Activated CD8-positive, alpha-beta memory T cell treated with anti-CD3 and anti-CD28 coated beads, Interleukin-2, amount 50 U/mL, for 48 hours (primary cell): Measurements from ENCODE around the gene NKD1.

Experiments
- DNase-seq: peaks from one replicate; pipeline ENCODE4 v3.0.0-alpha.2; 2020

Gene NKD1

DNA sequence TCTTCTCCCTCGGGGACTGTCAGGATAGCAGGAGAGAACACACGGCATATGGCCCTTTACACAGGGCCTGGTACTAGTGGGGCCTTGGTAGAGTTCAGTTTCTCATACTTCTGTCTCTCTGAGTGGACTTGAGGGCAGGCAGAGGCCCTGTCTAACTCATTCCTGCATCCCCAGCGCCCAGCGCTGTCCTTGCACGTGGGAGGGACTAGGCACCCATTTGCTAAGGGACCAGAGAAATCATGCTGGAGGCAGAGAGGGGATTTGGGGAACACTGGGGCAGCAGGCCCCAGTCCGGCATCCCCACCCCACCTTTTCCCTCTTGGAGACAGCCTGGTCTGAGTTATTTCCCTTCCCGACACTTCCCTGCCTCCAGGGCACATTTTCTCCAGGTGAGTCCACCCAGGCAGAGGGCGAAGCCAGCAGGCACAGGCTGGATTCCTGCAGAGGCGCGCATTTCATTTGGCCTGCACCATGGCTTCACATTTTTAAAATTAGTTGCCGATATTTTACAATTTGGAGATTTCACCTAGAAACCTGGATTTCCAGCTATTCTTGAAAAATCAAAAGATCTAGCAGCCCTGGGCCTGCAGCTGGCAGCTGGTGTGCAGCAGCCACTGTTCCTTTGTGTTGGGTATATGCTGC lies 9.7 kb upstream of the NKD1 start:
- DNase-seq = no peak

DNA sequence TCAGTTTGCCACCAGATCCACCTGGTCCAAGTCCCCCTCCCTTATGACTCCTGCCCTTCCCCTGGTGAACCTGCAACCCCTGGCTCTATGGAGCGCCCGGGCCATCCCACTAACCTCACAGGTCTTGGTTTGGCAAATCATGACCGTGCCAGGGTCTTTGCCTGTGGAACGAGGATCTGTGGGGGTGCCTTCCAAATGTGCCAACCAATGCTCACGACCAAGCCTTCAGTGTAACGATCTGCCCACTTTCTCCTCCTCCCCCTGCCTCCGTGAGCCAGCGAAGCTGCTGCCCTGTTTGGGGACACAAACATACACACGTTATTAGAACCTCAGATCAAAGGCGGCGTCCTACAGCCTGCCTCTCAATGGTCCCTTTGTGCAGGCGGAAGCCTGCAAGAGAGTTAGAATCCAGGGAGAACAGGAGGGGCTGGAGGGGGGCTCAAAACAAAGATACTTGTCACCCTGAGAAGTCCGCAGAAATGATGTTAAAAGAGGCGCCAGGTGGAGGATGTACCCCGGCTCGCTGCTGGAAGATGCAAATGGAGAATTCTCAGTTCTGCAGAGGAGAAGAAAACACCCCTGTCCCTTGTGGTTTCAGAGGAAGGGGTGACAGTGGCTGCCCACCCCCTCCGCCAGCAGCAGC lies 9.0 kb upstream of the NKD1 start:
- no peak for DNase-seq

DNA sequence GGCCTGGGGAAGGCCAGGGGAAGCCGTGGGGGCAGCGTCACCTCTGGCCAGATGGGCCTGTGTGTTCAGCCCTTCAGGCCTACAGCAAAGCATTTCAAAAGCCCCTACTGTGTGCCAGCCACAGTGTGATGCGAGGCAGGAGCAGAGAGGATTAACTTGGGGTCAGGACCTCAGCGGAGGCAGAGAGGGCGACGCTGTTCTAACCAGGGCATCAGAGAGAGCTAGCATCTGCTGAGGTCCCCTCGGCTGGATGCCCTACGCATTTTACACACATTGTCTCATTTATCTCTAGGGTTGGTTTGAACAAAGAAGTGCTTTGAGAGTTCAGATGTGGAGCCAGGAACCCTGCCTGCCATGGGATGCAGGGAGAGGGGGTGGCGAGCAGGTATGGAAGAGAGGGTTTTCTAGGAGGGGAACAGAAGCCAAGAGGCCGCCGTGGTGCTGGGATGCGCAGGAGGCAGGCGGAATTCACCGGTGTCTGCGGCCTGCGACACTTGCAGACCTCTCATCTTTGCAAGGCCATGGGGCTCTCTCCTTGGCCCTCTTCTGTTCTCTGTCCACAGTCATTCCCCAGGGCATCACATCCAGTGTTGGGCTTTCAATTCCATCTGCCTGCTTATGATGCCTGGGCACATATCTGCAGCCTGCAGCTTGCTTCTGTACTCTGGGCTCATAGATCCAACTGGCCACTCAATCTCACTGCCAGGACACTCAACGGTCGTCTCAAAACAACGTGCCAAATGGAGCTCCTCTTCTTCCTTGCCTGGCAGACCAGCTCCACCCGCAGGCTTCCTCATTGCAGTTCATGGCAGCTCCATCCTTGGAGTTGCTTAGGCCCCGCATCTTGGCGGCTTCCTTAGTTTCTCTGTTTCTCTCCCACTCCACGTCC lies 8.1 kb upstream of the NKD1 start:
- DNase-seq = no peak

DNA sequence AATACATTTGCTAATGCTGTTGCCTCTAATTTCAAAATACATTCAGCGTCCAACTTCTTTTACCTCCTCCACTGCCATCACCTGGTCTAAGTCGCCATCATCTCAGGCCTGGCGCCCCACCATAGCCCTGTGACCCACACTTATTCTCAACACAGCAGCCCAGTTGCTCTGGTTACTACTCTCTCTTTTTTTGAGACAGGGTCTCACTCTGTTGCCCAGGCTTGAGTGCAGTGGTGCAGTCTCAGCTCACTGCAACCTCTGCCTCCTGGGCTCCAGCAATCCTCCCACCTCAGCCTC lies 7.5 kb upstream of the NKD1 start:
- no peak for DNase-seq

DNA sequence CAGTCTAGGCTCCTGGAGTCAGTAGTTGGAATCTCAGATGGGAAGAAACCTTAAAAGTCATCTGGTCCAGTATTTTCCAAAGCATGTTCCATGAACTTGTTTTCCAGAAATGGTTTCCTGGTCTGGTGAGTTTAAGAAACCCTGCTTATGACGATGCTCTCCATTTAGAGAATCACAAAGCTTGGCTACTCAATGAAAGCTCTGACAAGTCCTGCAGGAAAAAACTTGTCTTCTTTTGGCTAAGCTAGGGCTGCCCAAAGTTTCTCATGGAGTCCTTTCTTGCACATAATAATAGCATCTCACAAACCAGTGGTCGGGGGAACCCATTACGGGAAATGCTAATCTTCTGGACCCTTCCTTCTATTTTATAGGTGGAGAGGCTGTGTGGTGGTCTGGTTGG lies 5.5 kb upstream of the NKD1 start:
- no peak for DNase-seq

DNA sequence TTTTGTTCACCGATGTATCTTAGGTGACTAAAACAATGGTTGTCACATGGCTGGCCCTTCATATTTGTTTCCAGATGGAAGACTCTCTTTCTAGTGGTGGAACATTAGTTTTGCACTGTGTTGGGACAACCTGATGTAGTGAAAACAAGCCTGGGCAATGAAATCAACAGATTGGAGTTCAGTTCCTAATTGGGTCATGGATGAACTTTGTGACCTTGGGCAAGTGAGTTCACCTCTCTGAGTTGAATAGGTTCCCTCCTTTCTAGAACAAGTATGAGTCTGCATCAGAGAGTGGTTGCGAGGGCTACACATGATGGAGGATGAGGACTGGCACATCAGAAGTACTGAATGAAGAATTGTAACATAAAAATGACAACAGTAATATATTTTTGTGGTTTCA lies 2.1 kb upstream of the NKD1 start:
- DNase-seq = no peak

DNA sequence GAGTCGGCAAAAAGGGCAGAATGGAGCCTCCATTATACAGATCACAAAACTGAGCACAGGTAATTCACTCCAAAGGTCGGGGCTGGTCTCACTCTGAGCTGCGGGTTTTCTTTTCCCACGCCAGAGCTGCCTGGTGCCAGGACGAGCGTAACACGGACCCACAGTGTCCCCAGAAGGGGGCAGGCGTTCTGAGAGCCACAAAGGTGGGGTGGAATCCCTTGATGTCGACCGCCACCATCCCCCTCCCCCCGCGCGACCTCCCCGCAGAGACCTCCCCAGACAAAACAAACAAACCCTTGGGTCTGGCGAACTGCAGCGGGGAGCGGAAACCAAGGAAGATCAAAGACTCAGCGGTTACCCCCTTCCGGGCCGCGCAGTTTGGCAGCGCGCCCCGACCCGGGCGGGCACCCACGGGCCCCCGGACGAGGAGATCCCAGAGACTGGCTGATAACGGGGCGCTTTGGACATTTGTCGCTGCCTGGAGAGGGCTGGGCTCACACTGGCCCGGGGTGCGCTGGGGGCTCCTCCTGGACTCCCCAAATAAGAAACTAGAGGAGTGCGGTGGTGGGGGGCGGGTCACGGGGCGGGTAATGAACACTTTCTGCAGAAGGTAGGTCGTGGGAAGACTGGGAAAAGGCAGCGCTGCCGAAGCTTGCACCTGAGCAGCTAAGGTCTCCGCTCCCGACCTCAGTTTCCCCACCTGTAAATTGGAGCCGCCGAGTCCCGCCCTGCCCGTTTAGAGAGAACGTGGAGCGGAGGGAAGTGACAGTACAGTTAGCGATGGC lies 664 bp upstream of the NKD1 start:
- DNase-seq = peak; percentile 77

DNA sequence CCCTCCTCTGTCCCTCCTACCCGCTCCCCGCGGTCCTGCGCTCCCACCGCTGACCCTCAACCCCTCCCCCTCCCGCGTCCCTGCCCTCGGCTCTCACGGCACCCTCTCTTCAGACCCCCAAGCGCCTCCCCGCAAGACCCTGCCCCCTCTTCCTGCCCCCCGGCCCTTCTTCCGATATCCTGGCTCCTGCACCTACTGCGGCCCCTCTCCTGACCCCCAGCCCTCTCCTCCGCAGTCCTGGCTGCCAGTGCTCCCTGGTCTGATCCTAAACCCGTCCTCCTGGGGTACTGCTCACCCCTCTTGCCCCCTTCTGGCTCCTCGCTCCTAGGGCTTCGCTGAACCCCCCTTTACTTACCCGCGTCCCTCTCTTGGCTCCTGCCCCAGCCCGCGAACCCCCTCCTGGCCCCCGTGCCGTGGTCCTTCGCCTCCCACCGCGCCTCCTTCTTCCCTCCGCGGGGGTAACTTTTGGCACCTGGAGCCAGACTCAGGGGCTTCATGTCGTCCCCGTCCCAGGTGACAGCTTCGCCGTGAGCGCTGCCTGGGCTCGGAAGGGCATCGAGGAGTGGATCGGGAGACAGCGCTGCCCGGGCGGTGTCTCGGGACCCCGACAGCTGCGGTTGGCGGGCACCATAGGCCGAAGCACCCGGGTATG lies 839 bp downstream of the NKD1 start:
- no peak for DNase-seq

DNA sequence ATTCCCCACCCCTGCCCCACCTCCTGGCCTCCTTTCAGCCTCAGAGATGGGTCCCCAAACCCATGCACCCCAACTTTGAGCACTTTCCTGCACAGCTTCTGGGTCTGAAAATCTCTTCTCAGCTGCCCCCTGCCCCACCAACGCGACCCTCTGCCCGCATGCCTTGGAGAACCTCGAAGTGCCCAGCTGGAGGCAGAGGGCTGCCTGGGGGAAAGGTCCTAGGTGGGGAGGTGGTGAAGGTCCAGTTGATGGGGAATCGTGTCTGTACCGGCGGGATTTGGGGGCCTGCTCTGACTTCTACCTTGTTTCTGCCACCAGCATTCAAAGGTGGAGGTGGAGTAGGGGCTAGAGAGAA lies 1.3 kb downstream of the NKD1 start:
- no peak for DNase-seq

DNA sequence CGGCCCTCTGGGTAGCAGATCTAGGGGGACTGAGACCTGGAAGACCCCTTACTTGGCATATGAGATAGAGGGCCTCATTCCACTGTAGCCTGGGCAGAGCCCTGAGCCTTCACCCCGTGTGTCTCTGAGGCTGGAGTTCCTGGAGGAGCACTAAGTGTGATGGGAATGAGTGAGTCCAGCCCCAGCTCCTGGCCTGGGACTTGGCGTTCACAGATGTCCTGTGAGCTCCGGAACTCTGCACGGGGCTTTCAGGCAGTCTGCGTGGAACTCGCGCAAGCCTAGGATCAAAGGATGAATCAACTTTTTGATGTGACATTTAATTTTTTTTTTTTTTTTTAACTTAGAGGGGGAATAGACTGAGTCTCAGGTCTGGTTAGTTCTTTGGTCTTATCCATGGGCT lies 1.8 kb downstream of the NKD1 start:
- no peak for DNase-seq

DNA sequence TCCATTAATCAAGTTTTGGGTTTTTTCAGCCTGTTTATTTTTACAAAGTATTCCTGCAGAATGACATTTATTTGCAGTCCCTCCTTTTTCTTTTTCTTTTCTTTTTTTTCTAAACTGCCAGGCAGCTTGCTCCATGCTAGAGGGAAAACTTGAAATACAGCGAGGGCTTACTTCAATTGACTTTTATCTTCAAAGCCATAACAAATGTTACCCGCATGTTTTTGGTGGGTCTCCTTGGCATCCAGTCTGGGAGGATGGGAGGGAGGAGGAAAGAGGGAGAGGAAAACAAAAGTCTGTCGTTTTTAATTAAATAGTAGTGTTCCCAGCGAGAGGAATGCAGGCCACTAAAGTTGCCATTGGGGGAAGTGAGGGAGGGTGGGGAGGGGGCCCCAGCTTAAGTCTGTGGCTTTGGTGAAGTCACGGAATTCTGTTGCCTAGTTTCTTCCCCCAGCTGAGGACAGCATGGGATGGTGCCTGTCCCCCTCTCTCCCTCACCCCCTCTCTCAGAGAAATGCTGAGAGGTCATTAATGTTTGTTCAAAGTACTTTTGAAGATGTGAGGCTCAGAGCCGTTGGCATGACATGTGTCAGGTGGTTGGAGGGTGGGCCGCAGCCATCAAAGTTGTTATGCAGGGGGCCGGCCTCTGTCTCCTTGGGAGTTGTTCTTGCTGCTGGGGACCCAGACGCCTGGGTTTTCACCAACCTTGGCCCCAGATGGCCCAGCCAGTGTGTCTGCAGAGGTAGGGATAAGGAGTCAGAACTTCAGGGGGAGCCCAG lies 2.9 kb downstream of the NKD1 start:
- no peak for DNase-seq

DNA sequence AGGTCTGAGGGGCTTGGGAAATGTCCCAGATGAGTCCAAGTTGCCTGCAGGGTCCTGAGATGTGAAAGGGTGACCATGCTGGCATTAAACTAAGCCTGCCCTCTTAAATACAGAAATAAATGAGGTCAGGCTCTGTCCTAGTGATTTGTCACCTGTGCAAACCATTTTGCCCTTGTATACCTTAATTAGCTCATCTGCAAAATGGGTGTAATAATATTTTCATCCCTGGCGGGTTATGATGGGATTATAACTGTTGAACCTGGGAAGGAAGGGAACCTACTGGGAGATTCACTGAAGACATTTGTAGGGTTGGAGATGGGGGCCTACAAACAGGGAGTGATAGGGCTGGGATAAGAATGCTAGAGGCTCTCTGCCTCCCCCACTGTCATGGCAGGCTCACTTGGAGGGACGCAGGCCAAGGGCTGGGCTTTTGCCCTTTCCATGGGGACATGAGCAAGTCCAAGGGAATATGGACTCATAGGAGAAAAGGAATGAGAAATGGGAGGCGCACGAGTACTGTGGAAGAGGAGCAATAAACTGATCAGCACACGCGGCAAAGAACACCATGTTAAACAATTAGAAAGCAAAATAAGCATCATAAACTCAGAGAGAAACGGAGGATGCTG lies 4.4 kb downstream of the NKD1 start:
- DNase-seq = no peak

DNA sequence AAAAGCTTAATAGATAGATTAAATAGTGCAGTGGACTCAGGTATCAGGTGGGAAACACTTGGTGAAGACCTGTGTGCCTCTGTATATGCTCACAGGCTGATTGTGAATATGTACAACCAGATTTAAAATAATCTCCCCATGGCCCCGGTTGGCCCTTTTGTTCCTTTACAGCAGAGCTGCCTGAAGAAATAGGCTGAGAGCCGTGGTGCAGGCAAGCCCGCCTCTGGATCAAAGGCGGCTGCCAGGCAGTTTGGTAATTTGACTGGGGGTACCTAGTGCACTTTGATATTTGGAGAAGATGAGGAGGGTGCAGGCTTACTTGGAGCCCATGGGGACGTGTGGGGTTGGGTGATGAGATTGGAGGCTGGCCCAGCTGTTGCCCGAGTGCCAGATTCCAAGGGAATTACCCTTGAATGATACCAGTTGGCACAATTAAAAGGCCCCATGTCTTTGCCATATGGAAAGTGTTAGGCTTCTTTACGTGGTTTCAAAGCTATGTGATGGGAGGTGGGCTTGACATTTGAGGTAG lies 5.0 kb downstream of the NKD1 start:
- DNase-seq = no peak

DNA sequence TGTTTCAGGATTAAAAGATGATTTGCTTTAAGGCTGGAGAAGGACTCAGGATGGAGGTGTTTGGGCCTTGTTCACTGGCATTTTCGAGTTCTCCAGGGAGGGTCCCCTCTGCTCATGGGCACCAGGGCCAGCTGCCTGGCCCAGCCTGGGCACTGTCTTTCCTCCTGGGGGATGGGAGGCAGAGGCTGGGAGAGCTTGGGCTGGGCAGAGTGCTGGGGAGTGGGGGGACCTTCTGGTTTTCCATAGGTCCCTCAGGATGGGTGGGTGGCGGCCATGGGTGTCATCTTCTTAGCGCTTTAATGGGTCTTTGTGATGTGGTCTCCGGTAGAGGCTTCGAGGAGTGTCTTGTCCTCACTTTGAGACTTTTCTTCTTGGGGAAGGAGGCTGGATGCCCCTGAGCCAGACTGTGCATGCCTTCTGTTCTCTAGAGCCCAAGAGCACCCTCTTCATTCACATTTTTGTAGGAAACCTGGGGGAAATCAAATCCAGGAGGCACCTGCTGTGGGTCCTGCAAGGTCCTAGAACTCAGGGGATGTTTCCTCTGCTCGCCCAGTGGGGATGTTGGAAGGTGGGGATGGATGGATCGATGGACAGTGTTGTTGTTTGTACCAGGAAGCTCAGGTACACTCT lies 5.7 kb downstream of the NKD1 start:
- DNase-seq = no peak

DNA sequence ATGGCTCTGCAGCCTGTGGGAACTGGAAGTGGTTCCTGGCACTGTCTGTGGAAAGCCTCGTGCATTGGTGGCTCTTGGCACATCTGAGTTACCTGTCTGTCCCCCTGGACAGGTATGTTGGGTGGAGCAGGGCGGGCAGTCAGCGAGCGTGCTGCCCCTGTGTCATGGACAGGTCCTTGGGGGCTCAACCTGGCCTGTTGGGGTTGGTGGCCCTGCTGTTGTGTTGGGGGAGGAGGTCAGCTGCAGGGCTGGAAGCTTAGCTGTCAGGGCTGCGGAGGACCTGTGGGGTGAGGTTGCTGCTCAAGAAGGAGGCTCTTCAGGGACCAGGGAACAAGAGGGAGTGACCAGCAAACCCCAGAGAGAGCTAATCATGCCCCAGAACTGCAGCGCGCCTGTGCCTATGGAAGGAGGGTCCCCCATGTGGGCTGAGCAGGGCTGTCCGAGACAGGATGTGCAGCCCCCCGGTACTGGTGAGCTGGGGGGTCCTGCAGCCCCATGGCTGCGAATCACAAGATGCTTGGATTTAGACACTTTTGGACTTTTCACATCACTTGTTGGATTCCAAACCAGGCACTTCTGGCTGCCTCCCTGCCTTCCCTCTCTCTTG lies 7.2 kb downstream of the NKD1 start:
- no peak for DNase-seq

DNA sequence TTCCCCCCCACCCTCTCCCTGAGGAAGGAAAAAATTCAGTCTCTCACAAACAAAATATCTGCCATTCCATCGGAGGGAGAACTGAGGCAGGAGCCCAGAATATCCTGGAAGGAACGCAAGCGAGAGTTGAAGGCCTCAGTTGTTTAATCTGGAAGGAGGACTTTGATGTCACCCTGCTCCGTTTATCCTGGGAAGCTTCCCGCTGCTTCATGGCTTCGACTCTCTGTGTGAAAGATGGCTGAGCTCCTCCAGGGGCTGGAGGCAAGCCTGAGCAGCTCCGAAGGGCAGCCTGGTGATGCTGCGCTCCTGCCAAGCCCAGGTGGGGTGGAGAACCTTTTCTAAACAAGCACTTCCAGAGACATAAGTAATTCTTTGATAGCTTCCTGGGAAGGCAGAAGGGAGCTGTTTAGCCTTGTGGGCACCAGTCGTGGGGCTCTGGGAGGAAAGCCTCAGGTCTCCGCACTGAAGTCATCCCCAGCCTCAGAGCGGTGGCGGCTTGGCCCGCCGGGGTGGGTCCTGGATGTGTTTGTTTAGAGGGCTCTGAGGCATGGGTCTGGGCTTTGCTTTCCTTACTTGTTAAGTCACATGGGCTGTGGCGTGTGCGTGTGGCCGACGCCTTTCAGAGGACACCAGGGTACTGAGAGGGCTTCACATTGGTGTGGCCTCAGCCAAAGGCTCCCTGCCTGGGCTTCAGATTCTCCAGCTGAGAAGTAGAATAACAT lies 7.9 kb downstream of the NKD1 start:
- no peak for DNase-seq

DNA sequence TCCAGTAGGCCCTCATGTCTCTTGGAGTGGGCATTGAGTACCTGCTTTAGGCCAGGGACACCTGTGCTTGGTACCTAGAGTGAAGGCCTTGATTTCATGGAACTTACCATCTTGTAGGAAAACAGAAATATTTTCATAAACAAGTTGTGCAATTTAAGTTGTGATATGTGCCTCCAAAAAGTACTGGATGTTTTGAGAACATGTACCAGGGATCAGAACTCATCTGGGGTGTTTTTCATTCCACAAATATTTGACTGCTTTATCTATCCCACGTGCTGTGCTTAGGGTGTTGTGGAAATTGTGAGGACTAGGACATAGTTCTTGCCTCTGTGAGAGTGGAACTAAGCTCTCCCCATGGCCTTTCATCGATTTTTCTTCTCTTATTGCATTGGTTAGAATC lies 8.8 kb downstream of the NKD1 start:
- DNase-seq = no peak

DNA sequence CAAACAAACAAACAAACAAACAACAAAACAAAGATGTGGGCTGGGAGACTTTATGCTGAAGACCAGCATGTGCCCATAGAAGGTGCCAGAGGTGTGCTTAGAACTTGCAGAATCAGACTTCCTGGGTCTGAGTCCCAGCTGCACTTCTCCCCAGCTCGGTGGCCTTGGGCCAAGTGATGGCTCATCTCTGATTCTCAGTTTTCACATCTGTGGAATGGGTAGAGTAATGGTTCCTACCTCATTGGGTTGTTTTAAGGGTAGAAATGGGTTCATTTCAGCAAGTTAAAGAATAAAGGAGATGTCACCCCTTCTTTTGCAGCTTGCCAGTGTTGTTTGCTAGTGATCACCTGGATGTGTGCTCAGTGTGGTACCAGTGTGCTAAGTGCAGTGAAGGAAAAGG lies 10.7 kb downstream of the NKD1 start:
- DNase-seq = no peak

DNA sequence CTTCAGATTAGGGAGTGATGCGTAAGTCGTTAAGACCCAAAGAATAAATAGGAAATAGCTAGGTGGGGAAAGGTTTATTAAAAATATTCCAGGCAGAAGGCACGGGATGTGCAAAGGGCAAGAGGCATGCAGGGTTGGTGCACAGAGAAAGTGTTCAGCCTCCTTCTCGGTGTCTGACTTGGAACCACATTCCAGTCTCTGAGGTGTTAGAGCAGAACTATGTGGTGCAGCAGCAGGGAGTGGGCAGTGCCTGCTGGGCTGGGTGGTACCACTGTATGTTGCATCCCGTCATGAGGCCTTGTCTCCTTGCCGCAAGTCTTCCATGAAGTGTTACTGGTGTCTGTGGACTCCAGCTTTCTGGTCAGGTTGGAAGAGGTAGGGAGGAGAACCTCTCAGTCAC lies 11.1 kb downstream of the NKD1 start:
- no peak for DNase-seq
